GM12878 (cell line): ENCODE measurements around the gene CCDC81. TPM values are rescaled to one million over a fixed set of nuclear protein-coding genes. Genes with fewer than 3 reads are reported as not detected.

Experiments
- ASH2L ChIP-seq: fragments of 300-600, 200-600 bp; sonication (generic); IDR thresholded peaks from 2 replicates; pipeline ENCODE4 v1.6.1; 2017; ENCODE audit warnings: low read depth, mild to moderate bottlenecking, borderline replicate concordance
- BACH1 ChIP-seq: fragments of 450-650 bp; IDR thresholded peaks from 2 replicates; pipeline ENCODE4 v1.6.1; 2017; ENCODE audit warnings: mild to moderate bottlenecking, borderline replicate concordance
- BMI1 ChIP-seq: fragments of 450-650 bp; IDR thresholded peaks from 2 replicates; pipeline ENCODE4 v1.6.1; 2016; ENCODE audit warnings: mild to moderate bottlenecking, moderate library complexity, borderline replicate concordance
- CBFB ChIP-seq: IDR thresholded peaks from 2 replicates; pipeline ENCODE4 v1.6.1; 2016; ENCODE audit warnings: antibody characterized with exemption, low read depth
- MAX ChIP-seq: IDR thresholded peaks from 2 replicates; pipeline ENCODE4 v1.6.1; 2012; ENCODE audit warnings: low read depth, low read length, improper control_type of control experiment
- SMARCA5 ChIP-seq: fragments of 450-650 bp; IDR thresholded peaks from 2 replicates; pipeline ENCODE4 v1.6.1; 2017; ENCODE audit warnings: mild to moderate bottlenecking
- SMC3 ChIP-seq: IDR thresholded peaks from 2 replicates; pipeline ENCODE4 v1.6.1; 2011; ENCODE audit warnings: low read length, improper control_type of control experiment, borderline replicate concordance
- SP1 ChIP-seq: IDR thresholded peaks from one replicate; pipeline ENCODE4 v1.6.1; 2011; ENCODE audit warnings: low read depth, low read length
- USF2 ChIP-seq: IDR thresholded peaks from 2 replicates; pipeline ENCODE4 v1.6.1; 2011; ENCODE audit warnings: low read depth, low read length, improper control_type of control experiment, borderline replicate concordance
- ZNF592 ChIP-seq: fragments of 450-650 bp; IDR thresholded peaks from 2 replicates; pipeline ENCODE4 v1.6.1; 2017; ENCODE audit warnings: mild to moderate bottlenecking, moderate library complexity
- polyA plus RNA-seq, 11 experiments: library from polyadenylated mRNA; depleted of rRNA in 4 of 11; unstranded in 6 of 11; stranded (reverse) in 5 of 11; fragments of >200 nt; fragmentation: Nextera tagmentation in 4 of 11; fragmentation: Illumina TruSeq in 1 of 11; extraction: Ambion mirVana in 4 of 11; extraction: Trizol in 1 of 11; gene quantifications; 1 replicate in 1 of 11; 2 replicates in 10 of 11; pipeline versions ENCODE4 v1.2.1 to v1.2.3, GENCODE V29; 2011 to 2016; ENCODE audit warnings: inconsistent platforms in 2 of 11, missing spikeins in 2 of 11, low read depth in 1 of 11
- total RNA-seq, 4 experiments: library from RNA; depleted of rRNA in 3 of 4; stranded (reverse); fragments of >200 nt in 3 of 4; fragmentation: Illumina TruSeq in 1 of 4; extraction: Trizol in 1 of 4; gene quantifications; 2 replicates each; pipeline versions ENCODE4 v1.2.1 to v1.2.3, GENCODE V29; 2013 to 2021
- TF ChIP-seq, protein P1 (sequence below): IDR thresholded peaks from 2 replicates; pipeline ENCODE4 v1.6.1; 2012; ENCODE audit warnings: improper control_type of control experiment, low read depth, low read length; ENCODE audit not compliant: insufficient replicate concordance

CCDC81 gene
- total and polyA plus RNA-seq, 10 of the 15 experiments (the other 5 are each of a cell fraction or from before 2014, with no cell fraction given) = 0.06 to 0.53 (median 0.22) TPM

DNA sequence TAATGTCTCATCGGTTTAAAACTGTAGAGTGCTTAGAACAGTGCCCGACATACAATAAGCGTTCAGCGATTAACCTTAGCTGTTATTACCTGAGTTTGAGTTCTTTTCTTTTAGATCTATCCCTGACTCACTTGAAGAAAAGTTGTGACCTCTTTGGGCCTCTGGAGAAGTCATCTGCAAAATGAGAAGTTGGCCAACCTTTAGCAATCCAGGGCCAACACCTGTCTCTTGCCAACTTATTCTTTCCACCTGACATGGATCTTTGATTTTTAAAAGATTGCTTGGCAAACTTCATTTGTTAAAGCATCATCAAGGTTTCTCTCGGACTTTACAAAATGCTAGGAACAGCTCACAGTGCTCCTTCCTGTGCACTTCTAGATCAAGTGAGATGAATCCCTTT, 89.3 kb downstream of the CCDC81 start (continued):
- TF ChIP-seq ZNF592 (no peak), USF2 (no peak), ASH2L (no peak), SP1 (no peak), MAX (no peak), SMARCA5 (no peak), BMI1 (no peak), BACH1 (no peak), CBFB (no peak), SMC3 (no peak)
- TF ChIP-seq, protein P1, sequence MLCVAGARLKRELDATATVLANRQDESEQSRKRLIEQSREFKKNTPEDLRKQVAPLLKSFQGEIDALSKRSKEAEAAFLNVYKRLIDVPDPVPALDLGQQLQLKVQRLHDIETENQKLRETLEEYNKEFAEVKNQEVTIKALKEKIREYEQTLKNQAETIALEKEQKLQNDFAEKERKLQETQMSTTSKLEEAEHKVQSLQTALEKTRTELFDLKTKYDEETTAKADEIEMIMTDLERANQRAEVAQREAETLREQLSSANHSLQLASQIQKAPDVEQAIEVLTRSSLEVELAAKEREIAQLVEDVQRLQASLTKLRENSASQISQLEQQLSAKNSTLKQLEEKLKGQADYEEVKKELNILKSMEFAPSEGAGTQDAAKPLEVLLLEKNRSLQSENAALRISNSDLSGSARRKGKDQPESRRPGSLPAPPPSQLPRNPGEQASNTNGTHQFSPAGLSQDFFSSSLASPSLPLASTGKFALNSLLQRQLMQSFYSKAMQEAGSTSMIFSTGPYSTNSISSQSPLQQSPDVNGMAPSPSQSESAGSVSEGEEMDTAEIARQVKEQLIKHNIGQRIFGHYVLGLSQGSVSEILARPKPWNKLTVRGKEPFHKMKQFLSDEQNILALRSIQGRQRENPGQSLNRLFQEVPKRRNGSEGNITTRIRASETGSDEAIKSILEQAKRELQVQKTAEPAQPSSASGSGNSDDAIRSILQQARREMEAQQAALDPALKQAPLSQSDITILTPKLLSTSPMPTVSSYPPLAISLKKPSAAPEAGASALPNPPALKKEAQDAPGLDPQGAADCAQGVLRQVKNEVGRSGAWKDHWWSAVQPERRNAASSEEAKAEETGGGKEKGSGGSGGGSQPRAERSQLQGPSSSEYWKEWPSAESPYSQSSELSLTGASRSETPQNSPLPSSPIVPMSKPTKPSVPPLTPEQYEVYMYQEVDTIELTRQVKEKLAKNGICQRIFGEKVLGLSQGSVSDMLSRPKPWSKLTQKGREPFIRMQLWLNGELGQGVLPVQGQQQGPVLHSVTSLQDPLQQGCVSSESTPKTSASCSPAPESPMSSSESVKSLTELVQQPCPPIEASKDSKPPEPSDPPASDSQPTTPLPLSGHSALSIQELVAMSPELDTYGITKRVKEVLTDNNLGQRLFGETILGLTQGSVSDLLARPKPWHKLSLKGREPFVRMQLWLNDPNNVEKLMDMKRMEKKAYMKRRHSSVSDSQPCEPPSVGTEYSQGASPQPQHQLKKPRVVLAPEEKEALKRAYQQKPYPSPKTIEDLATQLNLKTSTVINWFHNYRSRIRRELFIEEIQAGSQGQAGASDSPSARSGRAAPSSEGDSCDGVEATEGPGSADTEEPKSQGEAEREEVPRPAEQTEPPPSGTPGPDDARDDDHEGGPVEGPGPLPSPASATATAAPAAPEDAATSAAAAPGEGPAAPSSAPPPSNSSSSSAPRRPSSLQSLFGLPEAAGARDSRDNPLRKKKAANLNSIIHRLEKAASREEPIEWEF = no peak
